ENCODE data around the gene LSM7. TPM values are rescaled to one million over a fixed set of nuclear protein-coding genes. Genes with fewer than 3 reads are reported as not detected.

LSM7 gene
- total RNA-seq, 1 donor from 2014 or later = 31.4 TPM

- Histone ChIP-seq H3K9me3 (no peaks in the 10 kb centered on the region), H3K4me1 (no peaks in the 10 kb centered on the region), H3K36me3 (peaks cover 10 to 19% of the 10 kb centered on the region in 2 donors), H3K27ac (no peak overlapping the region), H3K27me3 (peaks cover 16% of the 10 kb centered on the region), H3K4me3 (no peak overlapping the region)
- DNase-seq (ENCODE audit: low spot score in 2 of 2) = no peak
- intact Hi-C loops (cut with DNase I) = no loop called here
- no peak for TF ChIP-seq CTCF (IDR thresholded peaks at IDR 0.05)
Measured at GRCh38 chr19:2357279-2358206, 29.2 kb upstream of the LSM7 start.

- DNase-seq (ENCODE audit: low spot score in 2 of 2) = no peak
- no peak for TF ChIP-seq CTCF (IDR thresholded peaks at IDR 0.05)
- Histone ChIP-seq H3K36me3 (peaks cover 10 to 26% of the 10 kb centered on the region in 2 donors), H3K4me3 (no peak overlapping the region), H3K27ac (no peak overlapping the region), H3K9me3 (no peaks in the 10 kb centered on the region), H3K4me1 (no peaks in the 10 kb centered on the region), H3K27me3 (peaks cover 11% of the 10 kb centered on the region)
- intact Hi-C loops (cut with DNase I) = no loop called here
Measured at GRCh38 chr19:2356036-2356646, 27.8 kb upstream of the LSM7 start.

- no peak for TF ChIP-seq CTCF (IDR thresholded peaks at IDR 0.05)
- Histone ChIP-seq H3K36me3 (peaks cover 13 to 33% of the 10 kb centered on the region in 2 donors), H3K27ac (no peak overlapping the region), H3K9me3 (no peaks in the 10 kb centered on the region), H3K27me3 (peaks cover 8% of the 10 kb centered on the region), H3K4me3 (no peak overlapping the region), H3K4me1 (no peaks in the 10 kb centered on the region)
- no peak for DNase-seq (ENCODE audit: low spot score in 2 of 2)
- intact Hi-C loops (cut with DNase I) = no loop called here
Measured at GRCh38 chr19:2355168-2356035, 27.0 kb upstream of the LSM7 start.

GRCh38 chr19:2354670-2355069 is 26.3 kb upstream of the LSM7 start:
- Histone ChIP-seq H3K27me3 (peaks cover under 1% of the 10 kb centered on the region), H3K9me3 (no peaks in the 10 kb centered on the region), H3K4me3 (no peak overlapping the region), H3K36me3 (peaks cover 17 to 38% of the 10 kb centered on the region in 2 donors), H3K4me1 (no peaks in the 10 kb centered on the region), H3K27ac (no peak overlapping the region)
- no peak for DNase-seq (ENCODE audit: low spot score in 2 of 2)
- TF ChIP-seq CTCF (IDR thresholded peaks at IDR 0.05) = no peak
- intact Hi-C loops (cut with DNase I) = no loop called here

- H3K27ac ChIP-seq = no peak overlapping the region
- DNase-seq (ENCODE audit: low spot score in 2 of 2) = no peak
- H3K36me3 ChIP-seq = peaks cover 18 to 39% of the 10 kb centered on the region in 2 donors
- no peaks in the 10 kb centered on the region for H3K27me3 ChIP-seq
- no peak for TF ChIP-seq CTCF (IDR thresholded peaks at IDR 0.05)
- intact Hi-C loops (cut with DNase I) = no loop called here
- H3K9me3 ChIP-seq = no peaks in the 10 kb centered on the region
- H3K4me3 ChIP-seq = no peak overlapping the region
- no peaks in the 10 kb centered on the region for H3K4me1 ChIP-seq
Measured at GRCh38 chr19:2353887-2354592, 25.7 kb upstream of the LSM7 start.
